HFF-Myc (cell line): ENCODE data around the gene TPX2.
"Not testable (repeated sequence)": the region's sequence is repeated elsewhere in the genome, so short reads cannot be mapped to it uniquely, and the experiment has no call there.

Experiments
- DNase-seq: peaks from one replicate; pipeline ENCODE4 v3.0.0-alpha.2; 2011; ENCODE audit warnings: low read depth; ENCODE audit errors: extremely low read depth
- H3K4me3 ChIP-seq: replicated peaks from 2 replicates; pipeline ENCODE4 v1.5.1; 2011; ENCODE audit warnings: low read depth, mild to moderate bottlenecking, control low read depth, low read length
- TF ChIP-seq, protein P1 (sequence below): IDR thresholded peaks from 2 replicates; pipeline ENCODE4 v1.5.1; 2012; ENCODE audit warnings: mild to moderate bottlenecking, low read depth, low read length, control low read depth; ENCODE audit errors: missing control alignments

The TPX2 gene

DNA sequence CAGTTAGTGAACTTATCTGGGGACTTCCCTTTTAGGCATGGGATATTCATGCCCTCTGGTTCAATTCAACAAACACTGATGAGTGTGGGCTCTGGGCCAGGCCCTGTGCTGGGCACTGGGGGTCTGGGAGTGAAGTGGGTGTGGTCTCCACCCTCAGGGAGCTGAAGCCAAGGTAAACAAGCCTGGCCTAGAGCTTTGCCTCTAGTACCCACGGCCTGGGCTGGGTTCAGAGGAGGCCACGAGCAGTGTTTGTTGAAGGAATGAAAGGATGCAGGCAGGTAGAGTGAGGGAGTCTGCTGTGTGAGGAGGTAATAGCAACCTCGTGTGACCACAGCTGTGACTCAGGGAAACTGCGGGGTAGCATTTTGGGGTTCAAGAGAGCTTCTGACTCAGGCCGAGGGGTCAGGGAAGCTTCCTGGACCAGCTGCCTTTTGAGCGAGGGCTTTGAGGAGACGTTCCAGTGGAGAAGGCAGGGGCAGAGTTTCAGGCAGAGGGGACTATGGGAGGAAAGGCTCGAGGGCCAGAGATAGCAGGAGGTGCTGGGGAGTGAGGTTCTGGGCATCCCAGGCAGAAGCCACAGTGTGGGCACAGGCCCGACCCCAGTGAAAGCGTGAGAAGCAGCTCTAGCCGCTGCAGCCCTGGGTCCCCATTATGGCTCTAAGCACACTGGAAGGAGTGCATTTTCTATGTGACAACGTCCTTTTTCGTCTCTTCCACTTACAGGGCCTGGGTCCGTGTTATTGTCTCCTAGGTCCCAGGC is 85.6 kb downstream of the TPX2 start:
- TF ChIP-seq, protein P1, sequence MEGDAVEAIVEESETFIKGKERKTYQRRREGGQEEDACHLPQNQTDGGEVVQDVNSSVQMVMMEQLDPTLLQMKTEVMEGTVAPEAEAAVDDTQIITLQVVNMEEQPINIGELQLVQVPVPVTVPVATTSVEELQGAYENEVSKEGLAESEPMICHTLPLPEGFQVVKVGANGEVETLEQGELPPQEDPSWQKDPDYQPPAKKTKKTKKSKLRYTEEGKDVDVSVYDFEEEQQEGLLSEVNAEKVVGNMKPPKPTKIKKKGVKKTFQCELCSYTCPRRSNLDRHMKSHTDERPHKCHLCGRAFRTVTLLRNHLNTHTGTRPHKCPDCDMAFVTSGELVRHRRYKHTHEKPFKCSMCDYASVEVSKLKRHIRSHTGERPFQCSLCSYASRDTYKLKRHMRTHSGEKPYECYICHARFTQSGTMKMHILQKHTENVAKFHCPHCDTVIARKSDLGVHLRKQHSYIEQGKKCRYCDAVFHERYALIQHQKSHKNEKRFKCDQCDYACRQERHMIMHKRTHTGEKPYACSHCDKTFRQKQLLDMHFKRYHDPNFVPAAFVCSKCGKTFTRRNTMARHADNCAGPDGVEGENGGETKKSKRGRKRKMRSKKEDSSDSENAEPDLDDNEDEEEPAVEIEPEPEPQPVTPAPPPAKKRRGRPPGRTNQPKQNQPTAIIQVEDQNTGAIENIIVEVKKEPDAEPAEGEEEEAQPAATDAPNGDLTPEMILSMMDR, result no peak
- no peak for DNase-seq
- H3K4me3 ChIP-seq, result no peak overlapping the region

DNA sequence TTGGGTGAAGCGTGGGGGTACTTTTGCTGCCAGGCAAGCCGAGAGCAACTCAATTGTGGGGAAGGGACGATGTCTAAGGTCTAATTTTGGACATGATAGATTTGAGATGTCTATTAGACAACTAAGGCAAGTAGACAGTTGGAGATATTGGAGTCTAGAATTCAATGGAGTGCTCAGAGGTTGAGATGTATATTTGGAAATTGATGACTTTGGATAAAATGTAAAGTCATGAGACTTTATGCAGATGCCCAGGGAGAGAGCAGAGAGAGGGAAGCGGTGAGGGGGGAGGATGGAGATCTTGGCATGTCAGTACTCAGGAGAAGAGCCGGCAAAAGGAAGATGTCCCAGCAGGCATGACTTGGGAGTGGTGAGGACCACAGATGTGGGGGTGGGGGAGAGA is 87.0 kb downstream of the TPX2 start:
- H3K4me3 ChIP-seq, result no peak overlapping the region
- TF ChIP-seq, protein P1, result no peak
- DNase-seq, result no peak

DNA sequence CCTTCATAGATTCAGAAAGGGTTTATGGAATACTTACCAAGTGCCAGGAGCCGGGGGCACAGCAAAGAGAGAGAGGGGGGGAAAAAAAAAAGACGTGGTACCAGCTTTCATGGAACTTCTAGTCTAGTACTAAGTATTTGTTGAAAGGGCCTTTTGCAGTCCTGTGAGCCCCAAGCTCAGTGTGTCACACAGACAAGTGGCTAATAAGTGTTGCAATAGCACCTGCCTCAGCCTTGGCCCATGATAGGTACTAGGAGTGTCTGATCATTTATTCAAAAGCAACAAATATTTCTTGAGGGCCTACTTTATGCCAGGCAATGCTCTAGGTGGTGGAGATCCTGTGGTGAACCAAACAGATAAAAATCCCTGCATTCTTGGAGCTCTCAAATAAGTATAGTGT is 88.0 kb downstream of the TPX2 start:
- TF ChIP-seq, protein P1, result no peak
- H3K4me3 ChIP-seq, result no peak overlapping the region
- no peak for DNase-seq

DNA sequence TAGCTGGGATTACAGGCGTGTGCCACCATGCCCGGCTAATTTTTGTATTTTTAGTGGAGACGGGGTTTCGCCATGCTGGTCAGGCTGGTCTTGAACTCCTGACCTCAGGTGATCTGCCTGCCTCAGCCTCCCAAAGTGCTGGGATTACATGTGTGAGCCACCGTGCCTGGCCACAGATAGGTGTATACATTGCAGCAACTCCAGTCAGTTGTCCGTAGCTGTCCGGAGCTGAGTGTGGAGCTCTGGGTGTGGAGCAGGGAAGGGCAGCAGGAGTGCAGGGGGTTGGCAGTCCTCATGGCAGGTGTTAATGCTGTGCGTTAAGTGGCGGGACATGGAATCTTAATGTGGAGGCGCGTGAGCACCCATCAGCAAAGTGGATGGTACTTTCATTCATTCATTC is 88.9 kb downstream of the TPX2 start:
- H3K4me3 ChIP-seq, DNase-seq: not testable (repeated sequence)

DNA sequence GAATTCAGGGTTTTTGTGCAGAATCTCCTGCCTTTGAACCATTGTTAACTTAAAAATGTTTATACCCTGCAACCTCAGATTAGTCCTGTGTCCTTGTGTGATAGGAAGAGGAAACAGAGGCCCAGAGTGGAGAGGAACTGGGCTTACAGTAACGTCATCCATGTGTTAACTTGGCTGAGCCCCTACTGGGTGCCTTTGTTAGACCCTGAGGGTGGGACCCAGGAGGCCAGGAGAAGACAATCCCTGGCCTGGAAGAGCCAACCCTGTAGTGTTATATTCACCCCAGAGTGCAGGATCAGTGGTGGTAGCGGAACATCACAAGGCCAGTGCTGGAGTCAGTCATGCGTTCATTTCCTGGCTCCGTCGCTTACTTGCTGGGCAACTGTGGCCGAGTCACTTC is 90.6 kb downstream of the TPX2 start:
- no peak for DNase-seq
- H3K4me3 ChIP-seq, result no peak overlapping the region
- TF ChIP-seq, protein P1, result no peak

DNA sequence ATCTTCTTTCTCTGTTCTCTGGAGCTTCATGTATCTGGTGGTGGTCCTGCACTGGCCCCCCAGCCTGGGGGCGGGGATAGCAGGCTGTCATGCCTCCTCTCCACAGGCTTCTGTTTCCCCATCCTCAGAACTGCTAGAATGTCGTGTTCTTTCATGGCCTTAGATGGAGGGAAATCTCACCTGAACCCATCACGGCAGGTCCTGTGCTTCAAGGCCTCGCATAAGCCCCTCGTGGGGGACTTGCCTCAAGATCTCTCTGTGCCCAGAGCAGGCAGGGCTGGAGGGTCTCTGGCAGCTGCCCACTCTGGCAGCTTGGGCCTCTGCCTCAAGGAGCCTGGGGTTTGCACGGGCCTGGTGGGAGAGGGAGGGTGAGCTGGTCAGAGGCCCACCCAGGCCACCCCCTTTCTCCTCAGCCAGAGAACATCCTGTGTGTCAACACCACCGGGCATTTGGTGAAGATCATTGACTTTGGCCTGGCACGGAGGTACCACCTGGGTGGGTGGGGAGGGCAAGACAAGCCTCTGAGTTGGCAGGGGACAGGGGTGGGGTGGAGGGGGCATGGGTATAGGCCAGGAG is 91.4 kb downstream of the TPX2 start:
- TF ChIP-seq, protein P1, result no peak
- no peak for DNase-seq
- no peak overlapping the region for H3K4me3 ChIP-seq

DNA sequence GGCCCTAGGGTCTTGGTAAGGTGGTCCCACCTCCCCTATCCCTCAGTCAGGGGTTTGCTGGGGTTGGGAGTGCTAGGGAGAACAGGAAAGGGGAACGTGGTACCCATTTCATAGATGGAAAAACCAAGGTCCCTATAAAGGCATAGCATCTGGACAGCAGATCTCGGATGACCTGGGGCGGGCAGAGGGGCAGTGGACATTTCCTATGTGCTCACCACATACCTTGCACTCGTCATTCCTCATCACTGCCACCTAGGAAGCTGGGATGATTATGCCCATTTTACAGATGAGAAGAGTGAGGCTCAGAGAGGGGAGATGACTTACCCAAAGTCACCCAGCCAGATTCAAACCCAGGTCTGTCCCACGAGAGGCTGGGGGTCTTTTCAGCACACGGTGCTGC is 92.1 kb downstream of the TPX2 start:
- no peak for DNase-seq
- no peak overlapping the region for H3K4me3 ChIP-seq
- TF ChIP-seq, protein P1, result no peak
